ENCODE results near the gene MYO3B. TPM values are rescaled to one million over a fixed set of nuclear protein-coding genes. Genes with fewer than 3 reads are reported as not detected.

MYO3B gene
- total RNA-seq, 1 donor from 2014 or later, result 1.5 TPM

DNA sequence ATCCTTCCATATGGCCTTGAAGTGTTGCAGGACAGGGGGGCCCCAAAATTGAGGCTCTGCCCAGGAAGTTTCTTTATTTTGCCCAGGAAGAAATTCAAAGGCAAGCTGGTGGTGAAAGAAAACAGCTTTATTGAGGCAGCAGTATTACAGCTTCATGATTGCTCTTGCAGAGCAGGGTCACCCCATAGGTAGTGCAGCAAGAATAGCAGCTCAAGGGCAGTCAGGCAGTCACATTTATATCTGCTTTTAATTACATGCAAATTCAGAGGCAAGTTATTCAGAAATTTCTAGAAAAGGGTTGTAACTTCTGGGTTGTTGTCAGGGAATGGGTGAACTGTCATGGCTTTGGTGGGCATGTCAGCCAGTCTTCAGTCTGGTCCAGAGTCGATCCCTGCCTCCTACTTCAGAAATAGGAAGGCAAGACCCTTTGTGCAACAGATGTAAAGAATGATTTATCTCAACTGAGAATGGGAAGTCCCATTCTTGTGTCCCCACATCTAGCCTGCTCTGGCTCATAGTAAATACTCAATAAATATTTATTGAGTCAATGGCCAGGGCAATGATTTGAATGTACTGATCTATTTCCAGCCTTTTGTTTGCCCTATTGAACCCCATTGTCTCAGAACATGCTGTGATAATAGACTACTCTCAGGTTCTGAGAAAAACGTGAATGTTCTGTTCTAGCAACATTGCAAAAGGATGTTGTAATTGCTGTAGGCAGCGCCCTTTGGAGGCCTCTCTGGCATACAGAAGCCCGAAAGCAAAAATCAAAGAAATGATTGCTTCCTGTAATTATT, 129.8 kb downstream of the MYO3B start:
- intact Hi-C loops (cut with micrococcal nuclease), result no loop called here

DNA sequence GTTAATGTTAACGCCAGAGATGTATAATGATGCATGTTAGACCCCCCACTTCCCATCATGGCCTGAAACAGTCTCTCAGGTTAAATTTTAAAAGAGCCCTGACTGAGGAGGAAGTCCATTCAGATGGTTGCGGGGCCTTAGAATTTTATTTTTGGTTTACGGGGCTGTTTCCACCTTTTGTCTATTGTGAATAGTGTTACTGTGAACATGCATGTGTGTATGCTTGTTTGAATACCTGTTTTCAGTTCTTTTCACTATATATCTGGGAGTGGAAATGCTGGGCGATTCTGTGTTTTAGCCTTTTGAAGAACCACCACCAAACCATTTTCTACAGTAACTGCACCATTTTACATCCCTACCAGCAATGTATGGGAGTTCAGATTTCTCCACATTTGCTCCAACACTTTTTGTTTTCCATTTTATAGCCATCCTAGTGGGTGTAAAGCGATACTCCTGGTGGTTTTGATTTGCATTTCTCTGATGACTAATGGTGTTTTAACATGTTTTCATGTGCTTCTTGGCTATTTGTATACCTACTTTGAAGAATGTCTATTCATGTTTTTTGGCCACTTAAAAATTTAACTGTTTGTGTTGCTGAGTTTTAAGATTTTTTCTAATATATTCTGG, 133.0 kb downstream of the MYO3B start:
- Mint-ChIP-seq H3K9me3 (no peaks in the 10 kb centered on the region), H3K4me1 (no peaks in the 10 kb centered on the region), H3K27me3 (peaks cover 37% of the 10 kb centered on the region), H3K4me3 (no peak overlapping the region), H3K36me3 (ENCODE audit: low read depth) (no peaks in the 10 kb centered on the region), H3K27ac (no peak overlapping the region)
- no peak for DNase-seq
- intact Hi-C loops (cut with micrococcal nuclease), result no loop called here

More for the DNA sequence above, 129.8 kb downstream of the MYO3B start:
- H3K4me3 Mint-ChIP-seq, result no peak overlapping the region
- H3K27ac Mint-ChIP-seq, result no peak overlapping the region
- no peaks in the 10 kb centered on the region for H3K4me1 Mint-ChIP-seq
- no peak for DNase-seq
- H3K36me3 Mint-ChIP-seq (ENCODE audit: low read depth), result no peaks in the 10 kb centered on the region
- peaks cover 35% of the 10 kb centered on the region for H3K27me3 Mint-ChIP-seq
- no peaks in the 10 kb centered on the region for H3K9me3 Mint-ChIP-seq

DNA sequence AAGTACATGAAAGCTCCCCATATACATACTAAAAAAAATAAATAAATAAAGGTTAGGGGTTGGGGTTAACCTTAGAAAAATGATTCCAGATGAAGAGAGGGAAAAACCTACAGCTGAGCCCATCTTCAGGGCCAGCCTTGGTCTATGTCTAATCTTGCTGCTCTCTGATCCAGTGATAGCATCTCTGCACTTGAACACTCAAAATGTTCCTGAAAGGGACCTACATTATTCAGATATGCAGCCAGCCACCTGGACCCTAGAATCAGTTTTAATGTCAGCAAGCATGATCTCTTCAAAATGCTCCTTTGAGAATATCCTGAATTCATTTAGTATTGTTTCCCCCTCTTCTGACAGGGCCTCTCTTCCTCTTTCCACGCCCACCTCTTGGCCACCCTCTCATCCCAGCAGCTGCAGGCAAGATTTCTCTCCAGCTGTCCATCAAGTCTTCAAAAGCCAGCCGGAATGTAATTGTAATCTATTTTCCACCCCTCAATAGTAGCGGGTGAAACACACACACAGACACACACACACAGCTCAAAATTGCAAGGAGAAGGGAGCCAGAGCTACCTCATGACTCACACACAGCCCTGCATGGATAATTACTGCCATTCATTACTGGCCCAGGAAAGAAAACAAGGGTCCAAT, 135.5 kb downstream of the MYO3B start:
- H3K36me3 Mint-ChIP-seq (ENCODE audit: low read depth), result no peaks in the 10 kb centered on the region
- DNase-seq, result no peak
- no peak overlapping the region for H3K4me3 Mint-ChIP-seq
- intact Hi-C loops (cut with micrococcal nuclease), result no loop called here
- peaks cover 35% of the 10 kb centered on the region for H3K27me3 Mint-ChIP-seq
- no peaks in the 10 kb centered on the region for H3K4me1 Mint-ChIP-seq
- H3K27ac Mint-ChIP-seq, result no peak overlapping the region
- no peaks in the 10 kb centered on the region for H3K9me3 Mint-ChIP-seq

DNA sequence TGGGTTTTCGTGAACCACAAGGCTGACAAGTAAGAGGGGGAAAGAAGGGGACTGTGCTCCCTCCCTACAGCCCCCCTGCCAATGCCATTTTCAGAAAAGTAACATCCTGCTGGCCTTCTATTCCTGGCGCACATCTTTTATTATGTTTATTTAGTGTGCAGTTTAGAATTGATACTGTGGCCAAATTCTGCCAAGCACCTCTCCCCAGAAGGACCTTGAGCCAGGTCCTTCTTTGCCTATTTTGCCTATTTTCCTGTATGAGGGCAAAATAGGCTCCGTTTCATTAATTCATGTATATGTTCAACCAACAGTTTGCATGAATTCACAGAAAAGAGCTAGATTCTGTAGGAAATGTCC, 136.0 kb downstream of the MYO3B start:
- Mint-ChIP-seq H3K4me3 (no peak overlapping the region), H3K9me3 (no peaks in the 10 kb centered on the region), H3K36me3 (ENCODE audit: low read depth) (no peaks in the 10 kb centered on the region), H3K27ac (no peak overlapping the region), H3K4me1 (no peaks in the 10 kb centered on the region), H3K27me3 (peaks cover 34% of the 10 kb centered on the region)
- intact Hi-C loops (cut with micrococcal nuclease), result no loop called here
- no peak for DNase-seq

DNA sequence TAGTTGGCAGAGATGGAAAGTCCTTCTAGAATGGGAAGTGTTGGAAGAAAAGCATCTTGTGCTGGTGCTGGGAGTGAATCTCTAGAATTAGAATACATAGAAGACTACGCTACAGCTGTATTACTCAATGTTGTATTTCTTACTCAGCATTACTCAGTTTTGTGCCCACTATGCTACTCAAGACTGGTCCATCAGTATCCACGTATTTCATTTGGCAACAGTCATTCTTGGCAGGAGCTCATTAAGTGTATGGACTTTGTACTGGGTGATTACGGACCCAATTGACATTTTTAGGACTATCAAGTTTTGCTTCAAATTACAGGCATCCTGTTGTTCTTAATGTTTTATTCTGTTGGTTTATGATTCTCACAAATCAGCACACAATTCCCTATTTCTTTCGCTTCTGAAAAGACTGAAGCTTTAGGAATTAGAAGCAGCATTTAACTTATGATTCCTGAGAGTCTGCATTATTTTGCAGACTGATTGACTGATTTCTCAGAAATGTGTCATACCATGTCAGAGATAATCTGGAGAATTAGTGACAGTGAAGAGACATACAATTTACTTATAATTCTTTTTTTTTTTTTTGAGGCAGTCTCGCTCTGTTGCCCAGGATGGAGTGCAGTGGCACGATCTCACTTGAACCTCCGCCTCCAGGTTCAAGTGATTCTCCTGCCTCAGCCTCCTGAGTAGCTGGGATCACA, 136.9 kb downstream of the MYO3B start:
- DNase-seq, result no peak
- no peaks in the 10 kb centered on the region for H3K9me3 Mint-ChIP-seq
- peaks cover 35% of the 10 kb centered on the region for H3K27me3 Mint-ChIP-seq
- no peaks in the 10 kb centered on the region for H3K4me1 Mint-ChIP-seq
- intact Hi-C loops (cut with micrococcal nuclease), result no loop called here
- no peak overlapping the region for H3K4me3 Mint-ChIP-seq
- no peaks in the 10 kb centered on the region for H3K36me3 Mint-ChIP-seq (ENCODE audit: low read depth)
- no peak overlapping the region for H3K27ac Mint-ChIP-seq

DNA sequence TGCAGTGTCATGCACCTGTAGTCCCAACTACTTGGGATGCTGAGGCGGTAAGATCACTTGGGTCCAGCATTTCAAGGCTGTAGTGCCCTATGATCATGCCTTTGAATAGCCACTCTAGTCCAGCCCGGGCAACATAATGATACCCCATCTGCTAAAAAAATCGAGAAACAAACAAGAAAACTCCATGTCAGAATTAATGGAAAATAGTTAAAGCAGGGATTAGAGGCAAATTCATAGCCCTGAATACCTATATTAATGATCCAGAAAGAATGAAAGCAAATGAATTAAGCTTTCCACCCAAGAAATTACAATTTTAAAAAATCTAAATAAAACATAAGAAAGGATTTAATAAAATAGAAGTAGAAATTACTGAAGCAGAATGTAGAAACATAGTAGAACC, 143.0 kb downstream of the MYO3B start:
- H3K4me3 Mint-ChIP-seq, result no peak overlapping the region
- H3K27ac Mint-ChIP-seq, result no peak overlapping the region
- peaks cover 15% of the 10 kb centered on the region for H3K27me3 Mint-ChIP-seq
- no peaks in the 10 kb centered on the region for H3K36me3 Mint-ChIP-seq (ENCODE audit: low read depth)
- H3K4me1 Mint-ChIP-seq, result no peaks in the 10 kb centered on the region
- H3K9me3 Mint-ChIP-seq, result no peaks in the 10 kb centered on the region
- intact Hi-C loops (cut with micrococcal nuclease), result loop anchor here (5.0 to 10.0 kb wide), 2 partner anchors 394 to 551 kb away; partner anchors contain the start of gene SP5
- DNase-seq, result no peak

DNA sequence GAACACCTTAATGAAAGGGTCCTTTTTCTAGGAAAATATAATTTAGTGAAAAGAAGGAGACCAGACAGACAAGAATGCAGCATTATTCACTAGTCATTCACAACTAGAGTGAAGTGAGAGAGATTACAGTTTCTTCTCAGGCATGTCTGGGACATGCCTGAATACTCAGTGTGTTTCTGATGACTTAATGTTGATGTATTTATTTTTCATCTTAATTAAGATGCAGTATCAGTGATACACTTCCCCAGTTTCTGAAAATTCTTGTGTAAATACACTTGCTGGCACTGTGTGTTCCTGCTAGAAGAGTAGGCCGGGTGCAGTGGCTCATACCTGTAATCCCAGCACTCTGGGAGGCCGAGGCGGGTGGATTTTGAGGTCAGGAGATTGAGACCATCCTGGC, 143.6 kb downstream of the MYO3B start:
- Mint-ChIP-seq H3K27me3 (peaks cover 15% of the 10 kb centered on the region), H3K9me3 (no peaks in the 10 kb centered on the region), H3K4me1 (no peaks in the 10 kb centered on the region), H3K36me3 (ENCODE audit: low read depth) (no peaks in the 10 kb centered on the region), H3K27ac (no peak overlapping the region), H3K4me3 (no peak overlapping the region)
- no peak for DNase-seq
- intact Hi-C loops (cut with micrococcal nuclease), result loop anchor here (5.0 to 10.0 kb wide), 2 partner anchors 393 to 551 kb away; partner anchors contain the start of gene SP5

DNA sequence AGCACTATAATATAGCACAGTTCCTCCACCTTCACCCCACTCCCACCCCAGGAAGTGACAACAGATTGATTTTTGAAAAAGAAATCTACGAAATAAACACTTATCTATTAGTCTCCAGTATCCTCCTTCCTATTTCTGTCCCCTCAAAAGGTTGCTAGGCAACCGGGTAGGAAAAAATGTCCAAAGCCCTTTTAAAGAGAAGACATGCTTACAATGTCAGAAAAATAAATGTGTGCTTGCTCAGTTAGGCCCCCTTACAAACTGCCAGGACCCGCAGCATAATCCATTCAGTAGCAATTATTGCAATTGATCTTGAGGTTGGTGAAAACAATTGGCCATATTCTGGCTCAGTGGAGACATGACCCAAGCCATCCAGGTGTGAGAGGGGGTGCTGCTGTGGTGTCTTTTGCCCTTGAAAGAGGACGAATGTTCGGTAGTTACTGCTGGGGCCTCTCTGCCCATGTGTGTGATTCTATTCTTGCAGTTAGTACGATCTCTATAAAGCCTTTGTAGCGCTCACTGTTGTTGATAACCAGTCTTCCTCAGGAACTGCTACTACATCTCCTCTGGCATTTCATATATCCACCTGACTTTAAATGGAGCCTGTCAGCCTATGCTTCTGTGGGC, 144.3 kb downstream of the MYO3B start:
- no peaks in the 10 kb centered on the region for H3K9me3 Mint-ChIP-seq
- intact Hi-C loops (cut with micrococcal nuclease), result loop anchor here (5.0 to 10.0 kb wide), 2 partner anchors 393 to 550 kb away; partner anchors contain the start of gene SP5
- H3K4me1 Mint-ChIP-seq, result no peaks in the 10 kb centered on the region

DNA sequence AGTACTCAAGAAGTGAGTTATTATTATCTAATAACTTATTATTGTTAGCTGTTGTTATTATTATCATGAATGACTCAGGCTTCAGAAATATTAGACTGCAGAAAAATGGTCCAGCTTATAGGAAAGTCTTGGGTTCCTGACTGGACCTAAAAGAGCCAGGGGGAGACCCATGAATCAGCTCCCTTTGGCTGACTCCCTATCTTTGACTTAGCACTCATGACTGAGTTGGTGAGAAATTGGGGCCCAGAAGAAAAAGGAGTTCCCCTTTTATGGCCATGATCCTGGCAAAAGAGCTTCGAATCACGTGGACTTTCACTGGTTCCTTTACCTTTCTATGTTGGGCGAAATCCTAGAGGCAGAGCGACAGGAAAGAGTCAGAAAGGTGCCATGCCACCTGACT, 145.8 kb downstream of the MYO3B start:
- Mint-ChIP-seq H3K36me3 (ENCODE audit: low read depth) (no peaks in the 10 kb centered on the region), H3K4me3 (no peak overlapping the region), H3K27me3 (peaks cover 11% of the 10 kb centered on the region), H3K4me1 (no peaks in the 10 kb centered on the region), H3K27ac (no peak overlapping the region), H3K9me3 (no peaks in the 10 kb centered on the region)
- intact Hi-C loops (cut with micrococcal nuclease), result loop anchor here (1.0 to 10.0 kb wide), 4 partner anchors 38 to 549 kb away; partner anchors contain the start of gene SP5
- DNase-seq, result no peak

More for the DNA sequence above, 144.3 kb downstream of the MYO3B start:
- Mint-ChIP-seq H3K4me3 (no peak overlapping the region), H3K36me3 (ENCODE audit: low read depth) (no peaks in the 10 kb centered on the region), H3K27me3 (peaks cover 15% of the 10 kb centered on the region), H3K27ac (no peak overlapping the region)
- DNase-seq, result no peak

DNA sequence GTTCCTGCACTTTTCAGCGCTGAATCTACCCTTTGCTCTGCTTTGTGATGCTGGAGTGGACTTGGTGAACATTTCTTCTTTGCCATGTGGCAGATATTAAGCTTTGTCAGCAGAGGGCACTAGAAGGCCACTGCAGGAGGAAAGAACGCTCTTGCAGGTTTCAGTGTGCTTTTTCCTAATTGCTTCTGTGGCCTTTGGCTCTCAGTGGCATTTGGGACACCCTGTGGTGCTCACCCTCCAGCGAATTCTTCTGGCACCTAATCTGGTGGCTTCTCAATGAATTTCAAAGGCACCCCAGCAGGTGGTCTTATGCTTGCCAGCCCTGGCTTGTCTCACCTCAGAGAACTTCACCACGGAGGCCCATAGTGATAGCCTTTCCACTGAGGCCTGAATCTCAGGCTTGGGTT, 146.7 kb downstream of the MYO3B start:
- DNase-seq, result peak; percentile 85
- intact Hi-C loops (cut with micrococcal nuclease), result loop anchor here (1.0 to 10.0 kb wide), 4 partner anchors 37 to 548 kb away; partner anchors contain the start of gene SP5
- Mint-ChIP-seq H3K27ac (no peak overlapping the region), H3K4me1 (no peaks in the 10 kb centered on the region), H3K9me3 (no peaks in the 10 kb centered on the region), H3K4me3 (no peak overlapping the region), H3K27me3 (peaks cover 6% of the 10 kb centered on the region), H3K36me3 (ENCODE audit: low read depth) (no peaks in the 10 kb centered on the region)

DNA sequence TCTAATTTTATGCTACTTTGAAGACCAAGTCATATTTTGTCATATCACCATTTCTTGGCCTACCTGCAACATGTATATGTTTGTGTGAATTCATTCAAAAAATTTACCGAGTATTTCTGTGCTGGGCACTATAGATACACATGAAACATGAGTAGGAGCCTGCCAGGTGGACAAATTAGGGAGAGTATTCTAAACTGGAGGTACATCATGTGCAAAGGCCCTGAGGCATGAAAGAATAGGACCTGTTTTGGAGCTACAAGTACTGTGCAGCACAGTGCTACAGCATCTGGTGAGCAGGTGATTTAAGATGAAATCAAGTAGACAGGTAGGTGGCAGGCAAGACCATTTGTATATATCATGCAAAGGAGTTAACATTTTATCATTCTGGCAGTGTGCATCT, 152.9 kb downstream of the MYO3B start:
- no peak overlapping the region for H3K4me3 Mint-ChIP-seq
- H3K9me3 Mint-ChIP-seq, result peaks cover 6% of the 10 kb centered on the region
- no peaks in the 10 kb centered on the region for H3K36me3 Mint-ChIP-seq (ENCODE audit: low read depth)
- intact Hi-C loops (cut with micrococcal nuclease), result no loop called here
- peaks cover 26% of the 10 kb centered on the region for H3K27me3 Mint-ChIP-seq
- no peak overlapping the region for H3K27ac Mint-ChIP-seq
- H3K4me1 Mint-ChIP-seq, result peaks cover under 1% of the 10 kb centered on the region
- no peak for DNase-seq

DNA sequence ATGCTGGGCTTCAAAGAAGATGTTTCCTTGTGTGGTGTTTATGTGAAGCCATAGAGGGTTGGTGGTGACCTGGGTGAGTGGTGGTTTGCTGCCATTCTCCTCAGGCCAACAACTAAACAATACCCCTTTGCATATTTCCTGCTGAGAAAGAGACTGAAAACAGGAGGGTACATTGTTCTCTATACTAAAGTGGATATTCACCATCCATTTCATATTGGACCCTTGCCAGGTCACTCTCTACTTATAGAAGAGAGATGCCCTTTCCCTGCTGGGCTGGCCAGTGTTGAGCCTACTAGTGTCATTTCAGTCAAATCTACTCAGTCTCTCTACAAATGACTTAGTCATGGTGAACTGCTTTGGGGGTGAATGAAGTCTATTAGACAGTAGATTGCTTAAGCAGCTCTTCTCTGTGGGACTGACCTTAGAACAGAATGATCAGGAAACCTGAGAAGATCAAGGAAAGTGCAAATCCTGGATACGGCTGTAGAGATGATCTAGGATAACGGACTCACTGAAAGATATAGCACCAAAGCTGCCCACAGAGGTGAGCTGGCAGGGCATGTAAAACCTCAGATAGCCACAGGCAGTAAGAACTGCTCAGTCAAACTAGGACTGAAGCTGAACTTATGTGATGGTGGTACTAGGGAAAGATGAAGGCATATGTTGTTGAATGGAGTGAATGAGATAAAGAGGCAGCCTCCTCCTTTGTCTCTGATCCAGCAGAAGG, 154.9 kb downstream of the MYO3B start:
- Mint-ChIP-seq H3K27ac (no peak overlapping the region), H3K27me3 (peaks cover 26% of the 10 kb centered on the region), H3K36me3 (ENCODE audit: low read depth) (no peaks in the 10 kb centered on the region), H3K9me3 (peaks cover 6% of the 10 kb centered on the region), H3K4me3 (no peak overlapping the region), H3K4me1 (peaks cover 5% of the 10 kb centered on the region)
- intact Hi-C loops (cut with micrococcal nuclease), result no loop called here
- DNase-seq, result no peak

DNA sequence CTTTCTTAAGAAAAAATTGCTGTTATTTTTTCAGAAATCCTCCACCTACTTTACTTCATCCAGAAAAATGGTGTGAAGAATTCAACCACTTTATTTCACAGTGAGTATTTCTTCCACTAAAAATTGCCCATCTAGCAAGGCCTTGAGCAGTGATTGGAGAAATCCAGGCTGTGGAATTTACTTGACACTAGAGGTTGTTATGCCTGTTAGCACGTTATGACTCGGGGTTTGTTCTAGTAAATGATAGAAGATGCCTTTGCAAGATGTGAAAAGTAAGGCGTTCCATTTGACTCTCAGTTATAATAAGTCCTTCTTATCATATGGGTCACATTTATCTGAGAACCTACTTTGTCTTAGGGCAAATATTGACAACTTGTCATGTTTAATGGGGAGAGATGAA, 157.4 kb downstream of the MYO3B start:
- intact Hi-C loops (cut with micrococcal nuclease), result no loop called here
- no peaks in the 10 kb centered on the region for H3K36me3 Mint-ChIP-seq (ENCODE audit: low read depth)
- H3K27ac Mint-ChIP-seq, result no peak overlapping the region
- H3K4me3 Mint-ChIP-seq, result no peak overlapping the region
- no peak for DNase-seq
- peaks cover 29% of the 10 kb centered on the region for H3K27me3 Mint-ChIP-seq
- H3K4me1 Mint-ChIP-seq, result peaks cover 9% of the 10 kb centered on the region
- peaks cover 6% of the 10 kb centered on the region for H3K9me3 Mint-ChIP-seq
